ENCODE results near the gene PTGDR2. TPM values are rescaled to one million over a fixed set of nuclear protein-coding genes. Genes with fewer than 3 reads are reported as not detected.
A peak's percentile ranks its signal among the peaks of the same experiment; 100 is the strongest.

PTGDR2 gene
- polyA plus RNA-seq (ENCODE audit: insufficient read length in 4 of 4) = under 1 TPM; 0.18 to 0.39 (median 0.20) TPM

- DNase-seq (ENCODE audit: low read depth in 4 of 4, low spot score in 2 of 4) = no peak
These were observed at the start of gene PTGDR2 for GRCh38 chr11:60855726-60856633. Gene PTGDR2, minus strand, starts transcription at chr11:60855950. Its CDS starts 2,228 bp downstream, at chr11:60853722.

- DNase-seq (ENCODE audit: low read depth in 4 of 4, low spot score in 2 of 4) = no peak
These were observed 49.3 kb upstream of the PTGDR2 start for GRCh38 chr11:60905047-60905446.

GRCh38 chr11:60902625-60903024 lies 46.9 kb upstream of the PTGDR2 start:
- DNase-seq (ENCODE audit: low read depth in 4 of 4, low spot score in 2 of 4) = no peak

GRCh38 chr11:60900673-60901404 lies 45.1 kb upstream of the PTGDR2 start:
- no peak for DNase-seq (ENCODE audit: low read depth in 4 of 4, low spot score in 2 of 4)

- DNase-seq (ENCODE audit: low read depth in 4 of 4, low spot score in 2 of 4) = no peak
These were observed 44.2 kb upstream of the PTGDR2 start for GRCh38 chr11:60899977-60900376.

- DNase-seq (ENCODE audit: low read depth in 4 of 4, low spot score in 2 of 4) = peak in 1 of 4 donors; percentile 45
These were observed 43.5 kb upstream of the PTGDR2 start for GRCh38 chr11:60899046-60899936.

GRCh38 chr11:60897496-60897895 lies 41.7 kb upstream of the PTGDR2 start:
- DNase-seq (ENCODE audit: low read depth in 4 of 4, low spot score in 2 of 4) = no peak

- no peak for DNase-seq (ENCODE audit: low read depth in 4 of 4, low spot score in 2 of 4)
These were observed 39.9 kb upstream of the PTGDR2 start for GRCh38 chr11:60895687-60896086.

- DNase-seq (ENCODE audit: low read depth in 4 of 4, low spot score in 2 of 4) = no peak
These were observed 35.5 kb upstream of the PTGDR2 start for GRCh38 chr11:60891103-60891741.

- DNase-seq (ENCODE audit: low read depth in 4 of 4, low spot score in 2 of 4) = no peak
These were observed 34.9 kb upstream of the PTGDR2 start for GRCh38 chr11:60890696-60891095.

- no peak for DNase-seq (ENCODE audit: low read depth in 4 of 4, low spot score in 2 of 4)
These were observed 34.1 kb upstream of the PTGDR2 start for GRCh38 chr11:60889869-60890311.

GRCh38 chr11:60887556-60887955 lies 31.8 kb upstream of the PTGDR2 start:
- DNase-seq (ENCODE audit: low read depth in 4 of 4, low spot score in 2 of 4) = no peak

- no peak for DNase-seq (ENCODE audit: low read depth in 4 of 4, low spot score in 2 of 4)
These were observed 25.0 kb upstream of the PTGDR2 start for GRCh38 chr11:60880643-60881282.

- DNase-seq (ENCODE audit: low read depth in 4 of 4, low spot score in 2 of 4) = no peak
These were observed 24.3 kb upstream of the PTGDR2 start for GRCh38 chr11:60879971-60880588.

GRCh38 chr11:60879104-60879503 lies 23.4 kb upstream of the PTGDR2 start:
- DNase-seq (ENCODE audit: low read depth in 4 of 4, low spot score in 2 of 4) = no peak

- DNase-seq (ENCODE audit: low read depth in 4 of 4, low spot score in 2 of 4) = no peak
These were observed 22.7 kb upstream of the PTGDR2 start for GRCh38 chr11:60878245-60879101.

- no peak for DNase-seq (ENCODE audit: low read depth in 4 of 4, low spot score in 2 of 4)
These were observed 20.4 kb upstream of the PTGDR2 start for GRCh38 chr11:60876168-60876485.

Measured in left renal cortex interstitium (tissue), 4 donors.